ENCODE measurements around the gene SH3BGR. TPM values are rescaled to one million over a fixed set of nuclear protein-coding genes. Genes with fewer than 3 reads are reported as not detected.

The SH3BGR gene
- total RNA-seq, 6 experiments from 2014 or later, result 2.0 to 4.9 (median 3.0) TPM

GRCh38 chr21:39467746-39468145 lies 16.0 kb downstream of the SH3BGR start:
- H3K4me3 ChIP-seq, result no peak overlapping the region

GRCh38 chr21:39468559-39468958 lies 16.8 kb downstream of the SH3BGR start:
- H3K36me3 ChIP-seq, result no peaks in the 10 kb centered on the region
- ATAC-seq (no peak), DNase-seq (no peak)
- H3K4me1 ChIP-seq, result no peaks in the 10 kb centered on the region
- H3K27me3 ChIP-seq, result no peaks in the 10 kb centered on the region
- WGBS (ENCODE audit: insufficient coverage, low coverage, low lambda C conversion rate, missing lambda C conversion rate), result 57% methylated on average over 1 of the region's 1 CpG
- TF ChIP-seq CTCF (IDR thresholded peaks at IDR 0.05) (no peak), POLR2A (IDR thresholded peaks at IDR 0.05) (no peak)
- no peaks in the 10 kb centered on the region for H3K9me3 ChIP-seq
- intact Hi-C loops (cut with DNase I), result no loop called here
- no peak overlapping the region for H3K4me3 ChIP-seq
- no peak overlapping the region for H3K27ac ChIP-seq

More at GRCh38 chr21:39467746-39468145, 16.0 kb downstream of the SH3BGR start:
- DNase-seq, result no peak
- ATAC-seq, result no peak
- intact Hi-C loops (cut with DNase I), result no loop called here
- Histone ChIP-seq H3K4me1 (no peaks in the 10 kb centered on the region), H3K27me3 (no peaks in the 10 kb centered on the region), H3K9me3 (no peaks in the 10 kb centered on the region), H3K36me3 (no peaks in the 10 kb centered on the region), H3K27ac (no peak overlapping the region)
- 60% methylated on average over 1 of the region's 3 CpGs for WGBS (ENCODE audit: insufficient coverage, low coverage, low lambda C conversion rate, missing lambda C conversion rate)
- TF ChIP-seq POLR2A (IDR thresholded peaks at IDR 0.05) (no peak), CTCF (IDR thresholded peaks at IDR 0.05) (no peak)

- no peaks in the 10 kb centered on the region for H3K4me1 ChIP-seq
- DNase-seq (no peak), ATAC-seq (no peak)
- no peak overlapping the region for H3K4me3 ChIP-seq
- intact Hi-C loops (cut with DNase I), result no loop called here
- H3K9me3 ChIP-seq, result no peaks in the 10 kb centered on the region
- 87% methylated on average over 3 of the region's 3 CpGs for WGBS (ENCODE audit: insufficient coverage, low coverage, low lambda C conversion rate, missing lambda C conversion rate)
- H3K36me3 ChIP-seq, result no peaks in the 10 kb centered on the region
- TF ChIP-seq CTCF (IDR thresholded peaks at IDR 0.05) (no peak), POLR2A (IDR thresholded peaks at IDR 0.05) (no peak)
- no peak overlapping the region for H3K27ac ChIP-seq
- no peaks in the 10 kb centered on the region for H3K27me3 ChIP-seq
Measured at GRCh38 chr21:39471598-39471997, 19.8 kb downstream of the SH3BGR start.

GRCh38 chr21:39472786-39473185 lies 21.0 kb downstream of the SH3BGR start:
- H3K36me3 ChIP-seq, result no peaks in the 10 kb centered on the region
- no peaks in the 10 kb centered on the region for H3K27me3 ChIP-seq
- no peaks in the 10 kb centered on the region for H3K4me1 ChIP-seq
- WGBS (ENCODE audit: insufficient coverage, low coverage, low lambda C conversion rate, missing lambda C conversion rate), result 96% methylated on average over 4 of the region's 4 CpGs
- no peak for DNase-seq
- TF ChIP-seq POLR2A (IDR thresholded peaks at IDR 0.05) (no peak), CTCF (IDR thresholded peaks at IDR 0.05) (no peak)
- H3K27ac ChIP-seq, result no peak overlapping the region
- no peaks in the 10 kb centered on the region for H3K9me3 ChIP-seq
- intact Hi-C loops (cut with DNase I), result no loop called here
- no peak overlapping the region for H3K4me3 ChIP-seq
- no peak for ATAC-seq

GRCh38 chr21:39474611-39475010 lies 22.8 kb downstream of the SH3BGR start:
- no peaks in the 10 kb centered on the region for H3K36me3 ChIP-seq
- TF ChIP-seq CTCF (IDR thresholded peaks at IDR 0.05) (no peak), POLR2A (IDR thresholded peaks at IDR 0.05) (no peak)
- H3K27me3 ChIP-seq, result no peaks in the 10 kb centered on the region
- DNase-seq (no peak), ATAC-seq (no peak)
- 92% methylated on average over 2 of the region's 2 CpGs for WGBS (ENCODE audit: insufficient coverage, low coverage, low lambda C conversion rate, missing lambda C conversion rate)
- no peaks in the 10 kb centered on the region for H3K4me1 ChIP-seq
- no peak overlapping the region for H3K27ac ChIP-seq
- no peak overlapping the region for H3K4me3 ChIP-seq
- intact Hi-C loops (cut with DNase I), result no loop called here
- no peaks in the 10 kb centered on the region for H3K9me3 ChIP-seq

All from right lobe of liver (tissue), 6 donors.